Ecto neural progenitor cell (in vitro differentiated cells): ENCODE measurements around the gene MPP4.
"Not testable (repeated sequence)": the region's sequence is repeated elsewhere in the genome, so short reads cannot be mapped to it uniquely, and the experiment has no call there.

Experiments
- DNase-seq: peaks from one replicate; pipeline ENCODE4 v3.0.0-alpha.2; 2018; ENCODE audit warnings: low spot score

The MPP4 gene

DNA sequence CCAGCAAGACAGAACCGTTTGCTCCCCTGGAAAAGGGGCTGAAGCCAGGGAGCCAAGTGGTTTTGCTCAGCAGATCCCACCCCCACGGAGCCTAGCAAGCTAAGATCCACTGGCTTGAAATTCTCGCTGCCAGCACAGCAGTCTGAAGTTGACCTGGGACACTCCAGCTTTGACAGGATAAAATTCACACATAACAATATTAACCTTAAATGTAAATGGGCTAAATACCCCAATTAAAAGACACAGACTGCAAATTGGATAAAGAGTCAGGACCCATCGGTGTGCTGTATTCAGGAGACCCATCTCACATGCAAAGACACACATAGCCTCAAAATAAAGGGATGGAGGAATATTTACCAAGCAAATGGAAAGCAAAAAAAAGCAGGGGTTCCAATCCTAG lies 27.2 kb downstream of the MPP4 start:
- not testable (repeated sequence) for DNase-seq

DNA sequence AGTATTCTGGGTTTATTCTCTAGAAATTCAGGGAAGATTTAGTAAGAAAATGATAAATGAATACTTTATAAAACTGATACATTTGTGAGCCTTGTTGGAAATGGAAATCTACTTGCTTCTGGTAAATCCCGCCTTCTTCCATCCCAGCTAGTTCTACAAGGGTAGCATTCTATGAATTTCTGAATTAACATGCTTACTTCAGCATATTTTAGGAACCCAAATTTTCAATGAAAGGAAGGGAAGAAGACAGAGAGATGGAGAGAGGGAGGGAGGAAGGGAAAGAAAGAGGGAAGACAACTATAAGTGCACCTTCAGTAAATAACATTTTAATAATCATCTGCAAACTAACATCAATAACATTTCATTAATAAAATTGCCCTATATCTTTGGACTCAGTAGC lies 28.6 kb downstream of the MPP4 start:
- DNase-seq, result no peak

DNA sequence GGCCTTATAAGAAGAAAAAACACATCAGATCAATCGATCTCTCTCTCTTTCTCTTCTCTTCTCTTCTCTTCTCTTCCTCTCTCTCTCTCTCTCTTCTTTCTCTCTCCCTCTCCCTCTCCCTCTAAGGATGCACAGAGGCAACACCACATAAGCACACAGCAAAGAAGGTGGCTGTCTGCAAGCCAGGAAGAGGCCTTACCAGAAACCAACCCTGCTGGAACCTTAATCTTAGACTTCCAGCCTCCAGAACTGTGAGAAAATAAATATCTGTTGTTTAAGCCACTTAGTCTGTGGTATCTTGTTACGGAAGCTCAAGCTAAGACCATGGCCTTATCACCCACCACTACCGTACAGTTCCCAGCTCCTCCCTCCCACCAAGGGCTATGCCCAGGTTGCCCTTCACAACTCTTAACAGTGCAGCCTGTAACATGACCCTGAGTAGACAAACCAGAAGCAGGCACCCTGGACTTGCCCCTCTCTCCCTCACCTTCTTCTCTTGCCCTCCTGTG lies 30.0 kb downstream of the MPP4 start:
- DNase-seq, result no peak

DNA sequence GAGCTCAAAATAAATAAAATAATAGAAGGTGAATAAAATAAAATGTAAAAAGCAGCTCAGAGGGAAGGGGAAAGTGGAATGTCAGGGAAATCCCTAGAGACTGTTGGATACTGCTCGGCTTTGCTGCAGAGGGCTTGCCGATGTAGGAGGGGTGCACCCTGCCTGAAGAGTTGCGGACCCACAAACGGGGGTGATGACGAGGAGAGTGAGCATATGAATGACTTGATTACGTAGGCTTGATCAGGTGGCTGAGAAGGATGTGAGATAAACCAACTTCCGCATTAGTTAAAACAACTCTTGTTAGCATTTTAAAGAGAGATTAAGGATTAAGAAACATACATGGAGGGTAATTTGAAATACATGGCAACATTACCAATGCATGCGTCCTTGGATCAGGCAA lies 34.1 kb downstream of the MPP4 start:
- no peak for DNase-seq

DNA sequence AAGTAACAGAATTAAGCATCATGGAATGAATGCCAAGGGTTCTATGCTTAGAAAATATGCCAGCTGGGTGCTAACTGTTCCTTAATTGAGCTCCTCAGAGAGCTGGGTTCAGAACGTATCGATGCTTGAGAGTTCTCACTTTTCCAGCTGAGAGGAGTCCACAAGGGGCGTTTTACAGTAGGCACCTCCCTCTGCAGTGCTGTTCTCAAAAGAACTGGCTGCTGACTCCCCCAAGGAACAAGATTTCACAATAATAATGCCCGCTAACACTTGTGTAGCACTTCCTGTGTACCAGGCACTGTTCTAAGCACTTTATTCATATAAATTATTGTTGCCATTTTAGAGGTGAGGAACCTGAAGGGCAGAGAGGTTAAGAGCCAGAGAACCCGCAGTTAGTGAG lies 37.1 kb downstream of the MPP4 start:
- no peak for DNase-seq

DNA sequence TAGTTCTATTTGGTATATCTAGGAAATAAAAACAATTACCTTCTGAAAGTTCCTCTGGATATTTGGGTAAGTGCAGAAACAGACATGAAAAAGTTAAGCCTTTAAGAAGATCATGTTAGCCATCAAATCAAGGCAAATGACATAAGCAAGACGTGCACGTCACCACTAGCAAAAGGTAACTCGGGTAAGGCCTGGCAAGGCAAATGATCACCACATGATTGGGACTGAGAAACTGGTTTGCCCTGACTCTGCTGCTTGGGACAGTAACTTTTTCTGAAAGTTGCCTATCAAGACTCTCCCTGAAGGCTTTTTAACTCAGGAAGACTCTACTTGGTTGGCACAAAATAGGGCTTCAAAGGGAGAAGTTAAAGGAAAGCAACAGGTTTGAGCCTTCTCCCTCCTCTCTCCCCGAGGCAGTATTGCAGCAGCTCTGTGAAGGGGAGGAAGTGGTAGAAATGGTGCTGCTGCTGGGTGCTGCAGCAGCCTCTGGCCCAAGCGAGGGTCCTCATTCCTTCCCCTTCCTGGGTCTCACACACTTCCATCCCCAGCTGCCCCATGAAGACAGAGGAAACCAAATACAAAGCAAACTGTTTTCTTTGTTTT lies 38.0 kb downstream of the MPP4 start:
- no peak for DNase-seq

DNA sequence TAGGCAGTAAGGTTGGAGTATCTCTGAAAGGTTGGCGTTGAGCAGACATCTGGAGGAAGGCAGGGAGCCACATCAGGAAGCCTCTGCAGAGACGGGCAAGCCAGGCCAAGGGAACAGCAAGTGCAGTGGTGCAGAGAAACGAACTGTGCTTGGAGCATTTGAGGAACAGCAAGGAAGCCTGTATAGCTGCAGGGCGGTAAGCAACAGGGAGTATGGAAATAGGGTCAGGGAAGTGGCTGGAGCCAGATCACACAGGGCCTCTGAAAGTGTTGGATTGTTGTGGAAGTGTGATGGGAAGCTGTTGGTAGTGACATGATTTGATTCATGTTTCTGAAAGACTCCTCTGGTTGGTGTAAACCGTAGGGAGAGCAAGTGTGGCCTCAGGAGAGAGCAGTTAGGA lies 41.7 kb downstream of the MPP4 start:
- no peak for DNase-seq

DNA sequence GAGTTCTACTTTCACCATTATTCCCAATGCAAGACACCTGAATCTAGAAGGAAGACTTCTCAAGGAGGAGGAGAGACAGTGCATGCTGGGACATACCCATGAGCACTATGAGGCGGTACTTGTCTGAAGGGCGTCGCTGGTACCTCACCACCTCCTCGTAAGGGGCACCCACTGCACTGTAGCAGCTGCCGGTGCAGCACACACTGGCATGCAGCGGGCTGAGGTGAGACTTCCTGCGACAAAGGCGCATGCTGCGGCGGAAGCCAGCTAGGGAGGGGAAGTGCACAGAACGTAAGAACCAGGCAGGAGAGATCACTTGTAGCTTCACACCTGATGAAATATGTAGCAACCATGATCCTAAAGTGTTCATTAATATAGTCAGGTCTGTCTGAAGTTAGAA lies 42.3 kb downstream of the MPP4 start:
- DNase-seq, result no peak

DNA sequence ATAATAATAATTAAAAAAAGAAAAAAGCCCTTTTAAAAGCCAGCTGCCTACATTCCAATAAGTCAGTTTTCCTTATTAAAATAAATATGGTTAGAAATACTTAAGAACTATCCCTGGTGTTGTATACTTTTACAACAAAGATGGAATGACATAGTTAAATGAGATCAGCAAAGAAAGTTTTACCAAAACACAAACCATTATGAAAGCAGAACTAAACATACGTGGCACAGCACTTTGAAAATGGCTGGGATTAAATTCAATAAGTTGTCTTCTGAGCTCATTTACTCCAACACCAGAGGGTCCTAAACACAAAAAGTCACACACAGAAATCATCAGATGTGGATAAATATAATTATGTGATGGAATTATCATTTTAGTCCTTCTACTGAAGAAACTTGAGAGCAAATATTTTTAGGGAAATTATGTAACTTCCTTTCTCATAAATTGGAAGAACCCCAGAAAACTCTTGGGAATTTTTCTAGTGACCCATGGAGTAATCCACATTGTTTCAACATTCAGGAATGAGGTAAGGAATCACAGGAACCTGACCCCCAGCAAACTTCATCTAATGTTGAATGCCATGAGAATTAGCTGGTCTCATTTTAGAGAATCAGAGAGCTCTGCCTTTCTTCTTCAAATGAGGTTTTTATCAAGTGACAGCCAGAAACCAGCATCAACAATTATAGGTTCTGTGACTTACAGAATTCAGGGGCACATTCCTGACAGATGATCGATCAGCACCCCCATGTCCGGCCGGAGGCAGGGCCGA lies 43.6 kb downstream of the MPP4 start:
- no peak for DNase-seq

DNA sequence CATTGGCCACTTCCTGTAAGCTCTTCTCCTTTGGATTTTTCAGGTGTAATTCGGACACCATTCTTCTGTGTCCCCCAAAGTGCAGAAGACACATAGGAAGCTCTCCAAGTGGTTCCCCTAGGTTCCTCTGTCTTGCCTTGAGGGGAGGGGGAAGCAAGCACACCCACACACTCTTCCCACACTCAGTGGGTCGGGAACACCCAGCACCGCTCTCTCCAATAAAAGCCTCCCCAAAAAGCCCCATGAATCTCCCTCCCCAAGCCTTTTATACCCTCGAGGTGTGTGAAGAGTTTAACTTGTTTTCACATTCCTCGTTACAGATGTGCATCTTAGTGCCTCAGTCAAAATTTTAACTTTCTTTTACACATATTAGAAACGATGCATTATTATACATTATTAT lies 45.2 kb downstream of the MPP4 start:
- DNase-seq, result no peak

DNA sequence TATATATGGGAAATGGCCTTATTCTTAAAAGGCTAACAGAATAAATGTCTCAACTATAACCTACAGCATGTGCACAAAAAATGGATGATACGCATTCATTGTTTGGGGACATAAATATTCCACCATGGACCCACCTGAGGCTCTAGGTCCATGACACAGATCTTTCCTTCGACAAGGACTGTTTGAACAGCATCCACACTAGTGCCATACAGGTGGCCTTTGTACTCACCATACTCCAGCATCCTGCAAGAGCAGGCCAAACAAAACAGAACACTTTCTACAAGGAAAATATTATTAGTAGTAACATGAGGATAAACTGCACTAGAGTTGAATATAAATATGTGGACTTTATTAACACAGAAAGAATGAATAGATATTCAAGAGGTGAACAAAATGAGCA lies 49.0 kb downstream of the MPP4 start:
- no peak for DNase-seq

DNA sequence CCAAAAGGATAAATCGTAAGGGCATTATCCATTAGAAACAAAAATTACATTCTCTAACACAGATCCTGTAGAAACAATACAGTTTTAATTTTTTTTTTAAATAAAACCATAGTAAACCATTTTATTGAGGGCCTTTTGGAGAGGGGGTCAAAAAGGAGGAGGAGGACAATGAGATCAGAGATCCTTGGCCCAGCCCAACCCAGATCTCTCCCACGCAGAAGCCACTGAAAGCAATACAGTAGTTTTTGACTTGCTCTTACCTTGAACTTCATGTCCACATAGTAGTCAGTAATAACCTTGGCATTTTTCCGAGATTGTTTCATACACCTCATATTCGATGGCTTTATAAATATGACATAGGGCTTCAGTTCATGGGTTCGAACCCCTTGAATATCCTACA lies 51.0 kb downstream of the MPP4 start:
- no peak for DNase-seq

DNA sequence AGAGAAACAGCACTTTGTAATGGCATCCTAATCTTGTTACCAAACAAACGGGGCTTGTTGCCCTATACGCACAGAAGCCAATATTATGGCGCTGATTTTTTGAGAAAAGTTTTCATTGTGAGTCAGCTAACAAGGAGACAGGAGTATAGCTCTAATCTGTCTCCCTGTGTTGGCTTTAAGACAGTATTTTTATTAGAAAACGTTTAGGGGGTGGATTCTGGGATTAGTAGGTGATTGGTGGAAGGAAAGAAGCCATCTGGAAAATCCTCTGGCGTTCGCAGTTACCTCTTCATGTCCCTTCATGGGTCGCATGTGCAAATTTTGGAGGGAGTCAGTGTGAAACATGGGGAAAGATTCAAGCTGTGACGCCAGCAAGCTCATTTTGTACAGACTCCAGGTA lies 54.4 kb downstream of the MPP4 start:
- no peak for DNase-seq

DNA sequence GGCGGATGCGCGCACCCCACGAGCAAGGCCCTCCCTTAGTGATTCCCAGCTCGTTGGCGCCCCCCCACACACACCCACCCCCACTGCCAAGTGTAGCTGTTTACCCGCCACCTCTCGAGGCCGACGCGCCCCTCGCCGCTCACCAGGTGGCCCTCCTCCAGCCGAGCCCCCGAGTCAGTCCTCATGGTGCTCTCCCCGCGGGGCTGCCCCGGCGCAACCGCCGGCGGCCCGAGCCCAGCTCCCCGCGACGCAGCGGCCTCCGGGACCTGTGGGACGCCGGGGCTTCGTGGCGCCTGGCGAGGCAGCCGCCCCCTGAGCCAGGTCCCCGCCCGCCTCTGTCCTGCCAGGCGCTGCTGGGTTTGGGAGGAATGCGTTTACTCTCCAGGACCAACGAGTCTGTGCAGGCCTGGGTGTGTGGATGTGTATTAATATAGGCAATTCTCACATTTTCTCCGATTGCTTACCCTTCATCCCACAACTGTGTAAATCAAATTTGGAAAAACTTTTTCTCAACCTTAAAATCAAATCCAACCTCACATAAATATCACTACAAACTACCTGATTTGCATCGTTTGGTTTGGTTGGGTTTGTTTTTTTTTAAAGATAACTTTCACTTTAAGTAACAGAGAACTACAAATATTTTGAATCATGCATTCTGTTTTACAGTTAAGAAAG lies 55.1 kb downstream of the MPP4 start, which contains the start of gene TMEM237:
TMEM237 (minus strand) TSS at position 288 of the 675 bp plus-strand sequence; CDS start at position 185, 103 bp downstream.
- no peak for DNase-seq

DNA sequence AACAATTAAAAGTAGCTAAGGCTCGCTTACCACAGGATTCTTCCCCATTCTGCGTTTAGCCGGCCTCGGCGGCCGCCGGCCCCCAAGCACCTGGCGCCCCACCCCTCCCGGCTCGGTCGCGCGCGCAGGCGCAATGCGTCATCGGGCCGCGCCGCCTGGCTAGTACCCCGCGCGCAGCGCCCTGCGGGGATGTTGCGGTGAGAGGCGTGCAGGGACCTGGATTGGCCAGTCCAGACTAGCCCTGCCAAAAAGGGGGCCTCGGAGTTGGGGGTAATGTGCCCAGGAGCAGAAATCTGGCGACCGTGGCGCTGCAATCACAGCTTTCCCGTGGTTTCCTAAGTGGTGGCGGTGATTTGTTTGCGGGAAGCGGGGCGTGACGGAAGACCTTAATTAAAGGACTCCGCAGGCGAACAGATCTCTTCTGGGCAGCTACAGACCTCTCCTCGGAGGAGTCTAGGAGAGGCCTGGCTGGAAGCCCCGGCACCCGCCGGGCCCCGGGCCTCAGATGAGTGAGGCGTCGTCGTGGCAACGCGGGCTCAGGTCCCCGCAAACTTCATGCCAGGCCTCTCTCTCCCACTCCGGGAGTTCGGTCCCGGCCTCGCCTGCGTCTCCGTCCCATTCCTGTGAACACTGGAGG lies 55.7 kb downstream of the MPP4 start:
- peak; percentile 94 for DNase-seq

DNA sequence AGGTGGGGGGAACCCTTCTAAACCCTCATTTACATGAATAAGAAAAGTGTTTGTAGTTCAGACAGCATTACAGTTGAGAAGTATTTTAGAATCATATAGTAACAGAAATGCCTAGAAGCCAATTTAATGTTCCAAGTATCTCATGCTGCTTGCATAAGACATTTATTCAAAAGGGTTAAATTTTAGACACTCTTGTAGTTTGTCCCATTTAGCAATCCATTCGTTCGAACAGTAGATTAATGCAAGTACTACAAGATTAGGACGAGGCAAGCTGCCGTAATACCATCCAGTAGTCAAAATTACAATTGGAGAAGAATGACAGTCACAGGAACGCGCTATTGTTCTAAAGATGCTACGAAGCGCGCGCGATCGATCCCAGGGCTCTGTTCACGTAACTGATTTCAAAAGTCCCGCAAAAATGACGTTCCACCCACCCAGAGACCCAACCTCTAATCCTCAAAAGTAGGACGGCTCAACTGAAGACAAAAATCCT lies 56.3 kb downstream of the MPP4 start:
- DNase-seq, result no peak

DNA sequence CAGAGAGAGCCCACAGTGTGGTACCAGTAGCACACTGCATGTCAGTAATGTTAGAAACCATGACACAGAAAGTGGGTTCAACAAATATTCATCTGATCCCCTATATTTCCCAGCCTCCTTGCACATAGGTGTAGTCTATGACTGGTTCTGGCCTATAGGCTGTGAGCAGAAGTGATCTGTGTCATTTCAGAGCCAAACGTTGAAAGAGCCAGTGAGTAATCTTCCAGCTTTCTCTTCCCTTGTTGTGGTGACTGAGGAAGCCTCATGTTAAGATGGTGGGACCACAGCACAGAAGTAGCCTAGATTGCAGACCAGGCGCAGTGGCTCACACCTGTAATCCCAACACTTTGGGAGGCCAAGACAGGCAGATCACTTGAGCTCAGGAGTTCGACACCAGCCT lies 59.2 kb downstream of the MPP4 start:
- DNase-seq, result no peak

DNA sequence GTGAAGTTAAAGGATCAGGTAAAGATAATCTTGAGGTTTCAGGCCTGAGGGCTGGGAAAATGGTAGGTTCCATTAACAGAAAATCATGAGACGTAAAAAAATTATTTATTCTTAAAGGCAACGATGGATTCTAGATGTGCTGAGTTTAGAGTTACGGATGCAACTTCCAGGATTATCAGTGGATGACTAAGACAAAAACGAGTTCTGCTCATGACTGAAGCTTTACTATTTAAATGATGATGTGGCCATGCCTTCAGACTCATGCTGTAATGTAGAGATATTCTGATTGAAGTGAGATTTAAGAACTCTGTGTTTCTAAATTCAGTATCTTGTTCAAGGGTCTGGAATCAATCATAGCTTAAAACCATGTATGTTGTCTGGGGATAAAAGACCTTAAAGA lies 60.1 kb downstream of the MPP4 start:
- no peak for DNase-seq

DNA sequence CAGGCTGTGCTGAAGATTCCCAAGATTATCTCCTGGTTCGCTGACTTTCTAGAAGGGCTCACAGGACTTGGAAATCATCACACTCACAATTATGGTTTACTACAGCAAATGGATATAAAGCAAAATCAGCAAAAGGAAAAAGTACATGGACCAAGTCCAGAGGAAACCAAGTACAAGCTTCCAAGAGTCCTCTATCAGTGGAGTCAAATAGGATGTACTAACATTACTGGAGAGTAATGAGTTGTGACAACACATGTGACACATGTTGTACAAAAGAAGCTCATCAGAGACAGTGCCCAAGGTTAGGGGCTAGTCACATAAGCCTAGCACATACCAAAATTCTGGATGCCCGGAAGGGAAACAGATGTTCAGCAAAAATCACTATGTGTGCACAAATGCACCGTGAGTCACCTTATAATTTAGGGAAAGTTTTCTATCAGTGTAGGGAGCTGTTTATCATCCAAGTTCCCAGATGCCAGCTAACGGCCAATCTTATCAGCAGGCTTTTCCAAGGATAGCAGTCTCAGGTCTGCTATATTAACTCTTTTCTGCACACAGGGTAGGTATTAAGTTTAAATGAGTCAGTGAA lies 64.7 kb downstream of the MPP4 start:
- DNase-seq, result no peak

DNA sequence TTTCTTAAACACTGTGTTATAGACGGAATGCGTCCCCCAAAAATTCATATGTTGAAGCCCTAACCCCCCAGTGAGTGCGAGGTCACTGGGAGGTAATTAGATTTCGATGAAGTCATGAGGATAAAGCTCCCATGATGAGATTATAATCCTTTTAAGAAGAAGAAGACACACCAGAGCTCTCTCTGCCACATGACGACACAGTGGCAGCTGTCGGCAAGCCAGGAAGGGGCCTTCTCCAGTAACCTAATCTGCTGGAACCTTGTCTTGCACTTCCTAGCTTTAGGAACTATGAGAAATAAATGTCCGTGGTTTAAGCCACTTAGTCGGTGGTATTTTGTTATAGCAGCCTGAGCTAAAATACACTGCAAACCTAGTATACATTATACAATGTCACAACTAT lies 67.4 kb downstream of the MPP4 start:
- DNase-seq, result no peak

DNA sequence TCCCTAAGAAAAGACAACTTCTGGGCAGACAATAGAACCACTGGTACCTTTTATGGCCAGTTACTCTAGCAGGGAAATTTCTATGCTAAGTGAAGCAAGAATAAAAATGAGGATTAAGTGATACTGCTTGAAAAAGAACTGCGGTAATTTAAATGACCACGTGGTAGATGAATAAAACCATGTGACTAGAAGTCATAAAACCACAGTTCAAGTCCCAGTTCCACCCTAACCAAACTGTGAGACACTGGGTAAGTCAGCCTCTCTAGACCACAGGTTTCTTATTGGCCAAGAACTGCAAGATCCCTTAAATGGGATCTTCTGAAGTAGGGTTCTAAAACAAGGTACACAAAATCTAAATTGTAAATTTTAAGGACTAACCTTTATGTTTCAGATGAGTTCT lies 67.9 kb downstream of the MPP4 start:
- DNase-seq, result no peak

DNA sequence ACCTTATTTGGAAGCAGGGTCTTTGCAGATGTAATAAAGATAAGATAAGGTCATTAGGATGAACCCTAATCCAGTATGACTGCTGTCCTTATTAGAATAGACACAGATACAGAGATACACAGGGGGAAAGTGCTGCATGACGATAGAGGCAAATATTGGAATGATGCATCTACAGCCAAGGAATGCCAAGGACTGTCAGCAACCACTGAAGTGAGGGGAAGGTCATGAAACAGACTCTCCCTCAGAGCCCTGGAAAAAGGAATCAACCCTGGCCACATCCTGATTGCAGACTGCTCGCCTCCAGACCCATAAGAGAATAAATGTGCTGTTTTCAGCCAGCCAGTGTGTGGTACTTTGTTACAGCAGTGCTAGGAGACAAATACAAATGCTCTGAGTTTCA lies 69.9 kb downstream of the MPP4 start:
- DNase-seq, result no peak
